Measurements from ENCODE around the gene SMIM27.

SMIM27 gene

GRCh38 chr9:32551276-32552051, 663 bp upstream of the SMIM27 start:
- no peak for TF ChIP-seq CTCF (IDR thresholded peaks at IDR 0.05; ENCODE audit: control extremely low read depth, extremely low read depth, low read depth, missing control alignments)
- CTCF ChIA-PET = interaction anchor here (1.0 to 7.4 kb wide), 9 partner anchors 10 to 172 kb away, joined by 3 to 45 read pairs (median 14); partner anchors contain the start of gene NDUFB6
- DNase-seq (ENCODE audit: extremely low spot score) = peak; percentile 29
- POLR2A ChIA-PET = interaction anchor here (1.0 to 1.8 kb wide), 3 partner anchors 12 to 474 kb away, joined by 3 to 14 read pairs (median 4); partner anchors contain the start of gene DNAJA1

GRCh38 chr9:32554107-32554506, 2.0 kb downstream of the SMIM27 start:
- CTCF ChIA-PET = interaction anchor here (1.4 to 3.4 kb wide), 4 partner anchors 10 to 175 kb away, joined by 3 to 28 read pairs (median 13); partner anchors contain the start of gene NDUFB6
- TF ChIP-seq CTCF (IDR thresholded peaks at IDR 0.05; ENCODE audit: control extremely low read depth, extremely low read depth, low read depth, missing control alignments) = no peak
- POLR2A ChIA-PET = no interaction called here
- DNase-seq (ENCODE audit: extremely low spot score) = no peak

- DNase-seq (ENCODE audit: extremely low spot score) = no peak
- TF ChIP-seq CTCF (IDR thresholded peaks at IDR 0.05; ENCODE audit: control extremely low read depth, extremely low read depth, low read depth, missing control alignments) = no peak
- ChIA-PET POLR2A (no interaction called here), CTCF (interaction anchor here (0.7 to 3.4 kb wide), 5 partner anchors 9 to 175 kb away, joined by 3 to 28 read pairs (median 6); partner anchors contain the start of gene NDUFB6)
These were observed 2.5 kb downstream of the SMIM27 start for GRCh38 chr9:32554591-32554990.

GRCh38 chr9:32558408-32558934, 6.3 kb downstream of the SMIM27 start:
- CTCF ChIA-PET = interaction anchor here (1.3 to 1.8 kb wide), 5 partner anchors 9 to 179 kb away, joined by 3 to 10 read pairs (median 4); no protein-coding TSS in a partner anchor
- TF ChIP-seq CTCF (IDR thresholded peaks at IDR 0.05; ENCODE audit: control extremely low read depth, extremely low read depth, low read depth, missing control alignments) = no peak
- DNase-seq (ENCODE audit: extremely low spot score) = no peak
- POLR2A ChIA-PET = no interaction called here

- TF ChIP-seq CTCF (IDR thresholded peaks at IDR 0.05; ENCODE audit: control extremely low read depth, extremely low read depth, low read depth, missing control alignments) = no peak
- DNase-seq (ENCODE audit: extremely low spot score) = no peak
- ChIA-PET POLR2A (no interaction called here), CTCF (interaction anchor here (0.8 to 9.9 kb wide), 7 partner anchors 9 to 187 kb away, joined by 3 to 88 read pairs (median 6); partner anchors contain the start of gene RIGI)
These were observed 13.8 kb downstream of the SMIM27 start for GRCh38 chr9:32565967-32566366.

GRCh38 chr9:32566770-32567169, 14.6 kb downstream of the SMIM27 start:
- POLR2A ChIA-PET = no interaction called here
- CTCF ChIA-PET = interaction anchor here (1.7 to 9.9 kb wide), 6 partner anchors 10 to 188 kb away, joined by 4 to 88 read pairs (median 14); partner anchors contain the start of gene RIGI
- TF ChIP-seq CTCF (IDR thresholded peaks at IDR 0.05; ENCODE audit: control extremely low read depth, extremely low read depth, low read depth, missing control alignments) = no peak
- no peak for DNase-seq (ENCODE audit: extremely low spot score)

All from GM10248 (cell line).